ENCODE measurements around the gene ACRV1. TPM values are rescaled to one million over a fixed set of nuclear protein-coding genes. Genes with fewer than 3 reads are reported as not detected.

The ACRV1 gene
- total RNA-seq, 3 donors from 2014 or later (not counting 1 experiment from before 2014, with no cell fraction given) = not detected

DNA sequence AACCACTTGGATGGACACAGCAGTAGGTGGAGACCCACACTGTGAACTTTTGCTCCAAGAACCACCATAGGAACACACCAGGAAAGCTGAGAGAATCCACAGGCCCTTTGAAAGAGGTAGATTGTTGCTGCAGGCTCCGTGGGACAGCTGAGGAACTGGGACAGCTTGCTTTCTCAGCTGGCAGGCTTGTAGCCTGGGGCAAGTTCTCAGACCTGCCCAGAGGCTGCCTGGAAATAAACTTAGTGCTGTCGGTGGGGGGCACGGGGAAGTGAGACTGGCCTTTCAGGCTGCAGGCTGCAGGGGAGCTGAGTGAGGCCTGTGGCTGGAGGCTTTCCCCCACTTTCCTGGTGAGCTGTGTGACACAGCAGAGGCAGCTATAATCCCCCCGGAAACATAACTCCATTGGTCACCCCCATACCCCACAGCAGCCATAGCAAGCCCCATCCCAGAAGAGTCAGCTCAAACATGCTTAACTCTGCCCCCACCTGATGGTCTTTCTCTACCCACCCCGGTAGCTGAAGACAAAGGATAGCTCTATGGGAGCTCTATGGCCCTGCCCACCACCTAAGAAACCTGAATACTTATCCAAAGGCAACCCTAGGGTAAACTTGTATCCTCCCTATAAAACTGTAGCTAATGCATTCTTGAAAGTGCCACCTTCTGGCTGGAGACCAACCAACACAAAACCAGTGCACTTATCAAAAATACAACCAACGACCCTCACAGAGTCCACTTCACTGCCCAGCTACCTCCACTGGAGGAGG lies 21.4 kb upstream of the ACRV1 start:
- Histone ChIP-seq H3K9me3 (ENCODE audit: control insufficient read depth, insufficient read depth, low read length) (no peaks in the 10 kb centered on the region), H3K4me1 (ENCODE audit: control insufficient read depth, insufficient read depth, low read length) (no peaks in the 10 kb centered on the region), H3K4me3 (ENCODE audit: low read length) (no peak overlapping the region), H3K27me3 (ENCODE audit: control insufficient read depth, insufficient read depth, low read length) (no peaks in the 10 kb centered on the region), H3K36me3 (ENCODE audit: control insufficient read depth, insufficient read depth, low read length) (no peaks in the 10 kb centered on the region), H3K27ac (ENCODE audit: low read length) (no peak overlapping the region)
- TF ChIP-seq, protein P1, sequence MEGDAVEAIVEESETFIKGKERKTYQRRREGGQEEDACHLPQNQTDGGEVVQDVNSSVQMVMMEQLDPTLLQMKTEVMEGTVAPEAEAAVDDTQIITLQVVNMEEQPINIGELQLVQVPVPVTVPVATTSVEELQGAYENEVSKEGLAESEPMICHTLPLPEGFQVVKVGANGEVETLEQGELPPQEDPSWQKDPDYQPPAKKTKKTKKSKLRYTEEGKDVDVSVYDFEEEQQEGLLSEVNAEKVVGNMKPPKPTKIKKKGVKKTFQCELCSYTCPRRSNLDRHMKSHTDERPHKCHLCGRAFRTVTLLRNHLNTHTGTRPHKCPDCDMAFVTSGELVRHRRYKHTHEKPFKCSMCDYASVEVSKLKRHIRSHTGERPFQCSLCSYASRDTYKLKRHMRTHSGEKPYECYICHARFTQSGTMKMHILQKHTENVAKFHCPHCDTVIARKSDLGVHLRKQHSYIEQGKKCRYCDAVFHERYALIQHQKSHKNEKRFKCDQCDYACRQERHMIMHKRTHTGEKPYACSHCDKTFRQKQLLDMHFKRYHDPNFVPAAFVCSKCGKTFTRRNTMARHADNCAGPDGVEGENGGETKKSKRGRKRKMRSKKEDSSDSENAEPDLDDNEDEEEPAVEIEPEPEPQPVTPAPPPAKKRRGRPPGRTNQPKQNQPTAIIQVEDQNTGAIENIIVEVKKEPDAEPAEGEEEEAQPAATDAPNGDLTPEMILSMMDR (IDR thresholded peaks at IDR 0.05) = no peak
- DNase-seq (no peak), ATAC-seq (no peak)
- whole genome bisulfite sequencing (ENCODE audit: insufficient coverage) = 57% methylated on average over 6 of the region's 6 CpGs
- intact Hi-C loops (cut with micrococcal nuclease) = no loop called here
- Mint-ChIP-seq H3K9me3 (no peaks in the 10 kb centered on the region), H3K4me1 (no peaks in the 10 kb centered on the region), H3K27me3 (ENCODE audit: low read depth in 2 of 2) (peaks cover 19 to 26% of the 10 kb centered on the region in 2 donors), H3K27ac (no peak overlapping the region), H3K36me3 (no peaks in the 10 kb centered on the region), H3K4me3 (no peak overlapping the region)

DNA sequence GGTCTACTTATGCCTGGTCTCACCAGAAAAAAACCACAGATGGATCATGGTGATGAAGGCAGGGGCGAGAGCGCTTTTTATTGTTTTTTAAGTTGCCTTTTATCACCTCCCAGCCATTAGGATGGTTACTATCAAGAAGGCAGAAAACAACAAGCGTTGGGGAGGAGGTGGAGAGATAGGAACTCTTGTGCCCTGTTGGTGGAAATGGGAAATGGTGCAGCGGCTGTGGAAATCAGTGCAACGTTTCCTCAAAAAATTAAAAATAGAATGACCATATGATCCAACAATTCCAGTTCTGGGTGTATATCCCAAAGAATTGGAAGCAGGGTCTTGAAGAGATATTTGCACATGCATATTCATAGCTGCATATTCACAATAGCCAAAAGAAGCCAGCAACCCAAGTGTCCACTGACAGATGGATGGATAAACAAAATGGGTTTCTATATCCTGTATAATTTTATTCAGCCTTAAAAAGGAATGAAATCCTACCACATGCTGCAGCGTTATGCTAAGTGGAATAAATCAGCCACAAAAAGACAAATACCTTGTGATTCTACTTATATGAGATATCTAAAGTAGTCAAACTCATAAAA lies 20.5 kb upstream of the ACRV1 start:
- ATAC-seq (no peak), DNase-seq (no peak)
- WGBS (ENCODE audit: insufficient coverage) = 70% methylated on average over 5 of the region's 6 CpGs
- Histone ChIP-seq H3K27me3 (ENCODE audit: control insufficient read depth, insufficient read depth, low read length) (no peaks in the 10 kb centered on the region), H3K4me3 (ENCODE audit: low read length) (no peak overlapping the region), H3K9me3 (ENCODE audit: control insufficient read depth, insufficient read depth, low read length) (no peaks in the 10 kb centered on the region), H3K36me3 (ENCODE audit: control insufficient read depth, insufficient read depth, low read length) (no peaks in the 10 kb centered on the region), H3K27ac (ENCODE audit: low read length) (no peak overlapping the region), H3K4me1 (ENCODE audit: control insufficient read depth, insufficient read depth, low read length) (no peaks in the 10 kb centered on the region)
- intact Hi-C loops (cut with micrococcal nuclease) = no loop called here
- no peak overlapping the region for H3K27ac Mint-ChIP-seq
- no peaks in the 10 kb centered on the region for H3K4me1 Mint-ChIP-seq
- H3K36me3 Mint-ChIP-seq = no peaks in the 10 kb centered on the region
- H3K4me3 Mint-ChIP-seq = no peak overlapping the region
- TF ChIP-seq, protein P1 (IDR thresholded peaks at IDR 0.05) = no peak
- no peaks in the 10 kb centered on the region for H3K9me3 Mint-ChIP-seq
- H3K27me3 Mint-ChIP-seq (ENCODE audit: low read depth in 2 of 2) = peaks cover 18 to 23% of the 10 kb centered on the region in 2 donors

DNA sequence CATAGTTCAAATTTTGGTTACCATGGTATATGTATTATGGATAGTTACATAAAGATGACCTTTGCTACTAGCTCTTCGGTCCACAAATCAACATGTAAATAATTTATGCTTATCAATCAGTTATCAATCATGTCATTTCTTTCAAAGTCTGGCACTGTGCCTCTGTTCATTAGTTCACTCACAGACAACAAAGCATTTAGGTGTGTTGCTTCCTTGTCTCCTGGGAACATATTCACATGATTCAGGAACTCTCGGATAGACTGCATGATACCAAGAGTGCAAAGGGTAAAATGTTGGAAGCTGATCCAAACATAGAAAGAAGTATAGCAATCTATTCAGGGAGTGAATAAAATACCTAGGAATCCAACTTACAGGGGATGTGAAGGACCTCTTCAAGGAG lies 14.3 kb upstream of the ACRV1 start:
- no peak overlapping the region for H3K27ac ChIP-seq (ENCODE audit: low read length)
- no peaks in the 10 kb centered on the region for H3K4me1 ChIP-seq (ENCODE audit: control insufficient read depth, insufficient read depth, low read length)
- no peaks in the 10 kb centered on the region for H3K36me3 Mint-ChIP-seq
- no peaks in the 10 kb centered on the region for H3K4me1 Mint-ChIP-seq
- TF ChIP-seq, protein P1 (IDR thresholded peaks at IDR 0.05) = no peak
- H3K4me3 ChIP-seq (ENCODE audit: low read length) = no peak overlapping the region
- H3K27ac Mint-ChIP-seq = no peak overlapping the region
- intact Hi-C loops (cut with micrococcal nuclease) = no loop called here
- no peaks in the 10 kb centered on the region for H3K27me3 ChIP-seq (ENCODE audit: control insufficient read depth, insufficient read depth, low read length)
- DNase-seq = no peak
- no peaks in the 10 kb centered on the region for H3K36me3 ChIP-seq (ENCODE audit: control insufficient read depth, insufficient read depth, low read length)
- H3K4me3 Mint-ChIP-seq = no peak overlapping the region
- H3K27me3 Mint-ChIP-seq (ENCODE audit: low read depth in 2 of 2) = peaks cover 10 to 22% of the 10 kb centered on the region in 2 donors
- 94% methylated on average over 2 of the region's 2 CpGs for WGBS (ENCODE audit: insufficient coverage)
- no peaks in the 10 kb centered on the region for H3K9me3 ChIP-seq (ENCODE audit: control insufficient read depth, insufficient read depth, low read length)
- no peak for ATAC-seq
- no peaks in the 10 kb centered on the region for H3K9me3 Mint-ChIP-seq

All from natural killer cell (primary cell).